Hematopoietic multipotent progenitor cell treated with erythropoietin and hydrocortisone succinate and interleukin-3 and kit ligand, for 4 days (in vitro differentiated cells): ENCODE data around the gene ZKSCAN5.
"Not testable (repeated sequence)": the region's sequence is repeated elsewhere in the genome, so short reads cannot be mapped to it uniquely, and the experiment has no call there.

ENCODE experiments used
- DNase-seq: peaks from one replicate; pipeline ENCODE4 v3.0.0-alpha.2; 2015

ZKSCAN5 gene

GRCh38 chr7:99557196-99557607 lies 52.7 kb downstream of the ZKSCAN5 start:
- DNase-seq: peak; percentile 27

DNA sequence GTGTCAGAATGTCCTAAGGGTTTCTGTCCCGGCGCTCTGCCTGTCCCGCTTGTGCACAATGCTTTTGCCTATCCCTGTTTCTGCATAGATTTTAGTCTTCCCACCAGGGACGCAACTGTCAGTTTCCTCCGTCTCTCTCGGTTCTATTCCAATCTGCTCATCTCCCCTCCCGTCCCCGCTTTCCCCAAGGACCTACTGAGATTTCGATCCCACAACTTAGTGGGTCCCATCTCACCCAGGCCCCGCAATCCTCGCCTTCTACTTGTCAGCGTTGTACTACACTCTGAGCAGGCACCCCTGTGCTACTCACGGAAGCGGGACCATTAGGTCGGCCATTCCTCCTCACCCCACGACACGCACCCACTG lies 53.5 kb downstream of the ZKSCAN5 start:
- no peak for DNase-seq

GRCh38 chr7:99558306-99559174 lies 54.1 kb downstream of the ZKSCAN5 start, which contains the start of gene ZNF655:
TSS of gene ZNF655 (plus strand) at chr7:99558642. CDS start at chr7:99560560, 1,918 bp downstream.
- peak; percentile 94 for DNase-seq

DNA sequence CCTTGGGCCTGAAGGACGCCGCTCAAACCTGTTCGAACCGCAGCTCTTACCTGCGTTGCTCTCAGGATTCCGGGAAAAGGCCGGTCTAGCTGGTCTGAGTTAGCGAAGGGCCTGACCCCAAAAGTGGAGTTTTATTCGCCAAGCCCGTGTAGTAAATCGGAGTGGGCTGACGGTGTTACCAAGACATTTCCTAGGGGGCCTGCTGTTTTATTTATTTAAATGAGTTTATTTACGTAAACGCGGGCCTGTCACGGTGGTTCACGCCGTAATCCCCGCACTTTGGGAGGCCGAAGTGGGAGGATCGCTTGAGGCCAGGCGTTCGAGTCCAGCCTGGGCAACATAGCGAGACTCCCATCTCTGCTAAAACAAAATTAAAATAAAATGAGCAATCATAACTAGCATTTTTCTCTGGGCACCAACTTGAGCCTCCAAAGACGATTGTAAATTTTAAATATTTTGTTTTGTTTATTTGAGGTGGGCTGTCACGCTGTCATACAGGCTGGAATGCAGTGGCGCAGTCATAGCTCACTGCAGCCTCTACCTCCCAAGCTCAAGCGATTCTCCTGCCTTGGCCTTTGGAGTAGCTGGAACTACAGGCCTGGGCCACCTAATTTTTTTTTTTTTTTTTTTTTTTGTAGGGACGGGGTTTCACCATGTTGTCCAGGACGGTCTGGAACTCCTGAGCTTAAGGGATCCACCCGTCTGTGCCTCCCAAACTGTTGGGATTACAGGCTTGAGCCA lies 54.9 kb downstream of the ZKSCAN5 start:
- no peak for DNase-seq

DNA sequence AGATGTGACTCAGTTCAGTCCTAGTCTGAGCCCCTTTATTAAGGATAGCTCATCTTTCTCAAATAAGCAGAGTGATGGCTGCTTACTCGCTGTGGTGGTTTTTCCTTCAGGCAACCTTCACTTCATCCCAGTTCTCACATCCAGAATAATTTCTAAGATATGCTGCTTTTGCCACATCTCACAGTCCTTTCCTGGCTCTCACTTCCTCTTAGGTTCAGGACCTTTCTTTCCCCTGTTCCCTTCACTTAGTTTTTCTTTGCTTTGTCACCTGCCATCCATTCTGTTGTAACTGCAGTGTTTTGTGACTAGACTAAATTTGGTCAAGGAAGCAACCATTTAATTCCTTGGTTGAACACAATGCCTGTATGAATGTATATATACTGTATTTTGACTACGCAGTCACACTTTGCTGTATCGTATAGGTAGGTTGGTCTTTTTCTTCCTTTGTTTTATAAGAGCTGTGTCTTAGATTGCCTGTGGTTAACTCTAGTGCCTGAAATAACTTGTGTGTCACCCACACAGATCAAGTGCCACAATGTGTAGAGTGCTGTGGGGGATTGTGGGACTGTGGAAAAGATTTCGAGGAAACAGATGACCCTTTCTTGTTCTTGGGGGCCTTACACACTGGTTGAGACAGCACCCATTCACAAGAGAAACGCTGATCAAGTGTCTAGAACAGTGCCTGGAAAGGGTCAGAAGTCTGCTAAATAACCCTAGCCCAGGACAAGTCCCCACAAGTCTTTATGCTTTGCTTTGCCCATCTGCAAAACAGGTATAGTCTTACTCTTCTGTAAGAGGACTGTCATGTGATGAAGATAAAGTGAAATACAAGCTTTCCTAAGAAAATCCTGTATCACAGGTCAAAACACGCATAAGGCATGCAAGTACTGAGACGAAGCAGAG lies 56.6 kb downstream of the ZKSCAN5 start:
- DNase-seq: no peak

DNA sequence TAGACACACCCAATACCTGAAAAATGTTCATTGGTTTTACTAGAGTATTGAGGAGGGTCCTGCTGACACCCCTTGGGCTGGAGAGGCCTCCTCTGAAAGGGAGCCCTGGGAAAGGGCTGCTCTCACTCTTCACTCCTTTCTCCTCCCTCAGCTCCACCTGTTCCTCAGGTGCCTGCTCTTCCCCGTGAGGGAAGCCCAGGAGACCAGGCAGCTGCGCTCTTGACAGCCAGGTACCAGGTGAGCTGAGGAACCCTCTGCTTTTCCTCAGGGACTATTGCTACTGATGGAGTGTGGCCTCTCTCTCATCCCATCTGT lies 57.2 kb downstream of the ZKSCAN5 start:
- DNase-seq: no peak

DNA sequence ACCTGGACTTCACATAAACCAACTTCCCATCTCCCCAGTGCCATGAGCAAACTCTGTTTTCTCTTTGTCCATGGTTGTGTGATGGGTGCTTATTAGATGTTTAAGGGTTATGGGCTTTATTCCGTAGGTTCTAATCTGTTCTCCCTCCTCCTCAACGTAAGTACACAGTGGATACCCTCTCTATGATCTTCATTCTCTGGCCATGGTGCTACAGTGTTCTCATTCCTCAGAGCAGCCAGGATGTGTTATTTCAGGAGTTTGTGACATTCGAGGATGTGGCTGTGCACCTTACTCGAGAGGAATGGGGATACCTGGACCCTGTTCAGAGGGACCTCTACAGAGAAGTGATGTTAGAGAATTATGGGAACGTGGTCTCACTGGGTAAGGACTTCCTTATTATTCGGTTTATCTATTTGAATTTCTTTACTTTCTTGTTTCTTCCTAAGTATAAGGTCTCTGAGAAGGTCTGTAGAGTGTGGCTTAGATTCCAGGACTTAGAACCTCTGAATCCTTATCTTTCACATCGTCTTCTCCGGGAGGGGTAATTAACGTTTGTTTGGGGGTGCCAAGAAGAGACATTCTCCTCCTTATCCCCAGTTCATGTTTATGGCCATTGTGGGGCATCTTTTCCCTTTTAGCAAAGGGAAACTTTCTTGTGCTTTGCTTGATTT lies 57.8 kb downstream of the ZKSCAN5 start:
- no peak for DNase-seq

DNA sequence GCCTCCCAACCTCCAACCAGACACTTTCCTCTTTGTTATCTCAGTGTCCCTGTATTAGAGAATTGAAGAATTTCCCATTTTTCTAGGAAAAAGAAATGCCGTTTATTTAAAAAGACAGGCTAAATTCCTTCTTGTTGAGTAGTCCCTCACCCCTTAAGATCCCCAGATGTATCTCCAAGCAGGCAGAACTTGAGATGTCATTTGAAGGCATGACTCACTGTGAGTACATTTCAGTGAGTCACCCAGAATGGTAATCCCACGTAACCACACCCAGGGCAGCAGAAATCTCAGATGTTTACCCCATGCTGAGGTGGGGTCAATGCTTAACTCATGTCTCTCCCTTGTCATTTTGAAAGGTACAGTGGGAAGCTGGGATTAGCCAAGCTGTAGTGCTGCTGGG lies 58.4 kb downstream of the ZKSCAN5 start:
- DNase-seq: peak; percentile 36

- DNase-seq: no peak
Measured at GRCh38 chr7:99563650-99564049, 59.2 kb downstream of the ZKSCAN5 start.

- not testable (repeated sequence) for DNase-seq
Measured at GRCh38 chr7:99568770-99569169, 64.3 kb downstream of the ZKSCAN5 start.

GRCh38 chr7:99571768-99572167 lies 67.3 kb downstream of the ZKSCAN5 start:
- no peak for DNase-seq

DNA sequence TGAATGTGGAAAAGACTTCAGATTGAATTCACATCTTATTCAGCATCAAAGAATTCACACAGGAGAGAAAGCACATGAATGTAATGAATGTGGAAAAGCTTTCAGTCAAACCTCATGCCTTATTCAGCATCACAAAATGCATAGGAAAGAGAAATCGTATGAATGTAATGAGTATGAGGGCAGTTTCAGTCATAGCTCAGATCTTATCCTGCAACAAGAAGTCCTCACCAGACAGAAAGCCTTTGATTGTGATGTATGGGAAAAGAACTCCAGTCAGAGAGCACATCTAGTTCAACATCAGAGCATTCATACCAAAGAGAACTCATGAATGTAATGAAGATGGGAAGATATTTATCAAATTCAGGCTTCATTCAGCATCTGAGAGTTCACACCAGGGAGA lies 68.8 kb downstream of the ZKSCAN5 start:
- DNase-seq: no peak

- DNase-seq: no peak
Measured at GRCh38 chr7:99576251-99576650, 71.8 kb downstream of the ZKSCAN5 start.

DNA sequence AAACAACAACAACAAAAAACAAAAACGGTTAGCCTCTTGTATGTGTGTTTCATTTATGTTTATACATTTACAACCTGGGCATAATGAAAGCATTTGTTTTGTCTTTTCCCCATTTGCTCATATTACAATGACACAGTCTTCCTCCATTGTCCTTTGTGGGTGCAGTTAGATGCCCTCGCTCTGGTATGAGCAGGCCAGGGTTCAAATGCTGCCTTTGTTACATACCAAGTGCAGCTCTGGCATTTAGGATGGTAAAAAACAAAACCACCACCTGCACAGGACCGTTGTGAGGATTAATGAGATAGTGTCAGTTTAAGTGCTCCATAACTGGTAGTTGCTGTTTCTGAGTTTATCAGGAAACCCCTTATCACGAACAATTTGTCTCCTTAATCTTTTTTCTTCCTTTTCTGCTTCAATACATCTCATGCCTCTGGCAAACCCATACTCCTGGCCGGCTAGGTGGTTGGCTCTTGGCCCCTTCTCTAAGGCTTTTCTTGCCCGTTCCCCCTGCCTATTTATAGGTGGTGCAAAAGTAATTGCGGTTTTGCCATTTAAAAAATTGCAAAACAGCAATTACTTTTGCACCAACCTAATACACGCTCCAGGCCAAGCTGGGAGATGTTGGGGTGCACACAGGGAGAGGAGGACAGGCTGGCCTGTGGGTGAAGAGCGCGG lies 75.0 kb downstream of the ZKSCAN5 start:
- no peak for DNase-seq

- peak; percentile 68 for DNase-seq
Measured at GRCh38 chr7:99579956-99580777, 75.7 kb downstream of the ZKSCAN5 start.

GRCh38 chr7:99580778-99581332 lies 76.4 kb downstream of the ZKSCAN5 start:
- DNase-seq: not testable (repeated sequence)
